GM19023 (cell line): ENCODE measurements around the gene CPLX4.

Experiments
- ATAC-seq: cut with Tn5 transposase; IDR thresholded peaks from one replicate; pipeline ENCODE4 v1.9.1; 2021; ENCODE audit warnings: mild to moderate bottlenecking, moderate library complexity; ENCODE audit not compliant: unreplicated experiment

CPLX4 gene, protein sequence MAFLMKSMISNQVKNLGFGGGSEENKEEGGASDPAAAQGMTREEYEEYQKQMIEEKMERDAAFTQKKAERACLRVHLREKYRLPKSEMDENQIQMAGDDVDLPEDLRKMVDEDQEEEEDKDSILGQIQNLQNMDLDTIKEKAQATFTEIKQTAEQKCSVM

DNA sequence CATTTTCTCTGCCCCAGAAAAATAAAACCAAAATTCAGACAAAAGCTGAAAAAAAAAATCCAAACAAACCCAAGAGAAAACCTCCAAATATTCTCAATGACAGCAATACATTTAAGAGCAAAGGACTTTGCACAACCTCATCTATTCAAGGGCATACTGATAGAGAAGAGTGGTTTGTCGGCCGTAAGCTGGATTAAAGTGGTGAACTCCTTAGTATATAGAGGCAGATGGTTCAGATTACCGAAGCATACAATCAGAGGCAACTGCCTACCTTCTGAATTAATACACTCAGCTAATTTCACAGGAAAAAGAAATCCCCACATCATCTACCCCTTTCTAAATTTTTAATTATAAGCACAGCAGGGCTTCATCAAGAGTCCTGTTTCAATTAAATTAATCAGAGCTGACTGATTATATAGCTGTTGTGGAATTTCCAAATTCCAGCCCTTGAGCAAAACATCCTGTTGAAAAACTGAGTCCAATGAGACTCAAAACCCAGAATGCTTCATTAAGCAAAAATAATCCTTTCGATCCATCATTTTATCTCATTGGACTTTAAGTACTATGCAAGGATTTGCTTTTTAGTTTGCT, at the start of gene CPLX4:
TSS of gene CPLX4 (minus strand) at position 190 of the 591 bp plus-strand sequence. CDS start at position 3, 187 bp downstream.
- ATAC-seq: no peak

DNA sequence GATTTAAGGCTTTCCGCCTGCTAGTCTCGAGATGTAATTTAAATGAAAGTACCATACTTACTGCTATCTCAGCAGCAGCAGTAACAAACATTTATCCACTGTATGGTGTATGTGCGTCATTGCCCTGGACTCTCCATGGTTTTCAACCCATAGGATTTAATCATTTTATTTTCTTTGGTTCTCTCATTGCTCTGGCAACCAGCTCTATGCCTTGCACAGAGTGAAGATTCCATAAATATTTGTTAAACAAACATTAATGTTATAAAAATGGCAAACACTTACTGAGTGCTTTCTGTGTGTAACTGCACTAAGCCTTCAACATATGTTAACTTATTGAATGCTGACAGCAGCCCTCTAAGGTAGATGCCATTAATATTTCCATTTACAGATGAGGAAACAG, 41.9 kb upstream of the CPLX4 start:
- no peak for ATAC-seq

DNA sequence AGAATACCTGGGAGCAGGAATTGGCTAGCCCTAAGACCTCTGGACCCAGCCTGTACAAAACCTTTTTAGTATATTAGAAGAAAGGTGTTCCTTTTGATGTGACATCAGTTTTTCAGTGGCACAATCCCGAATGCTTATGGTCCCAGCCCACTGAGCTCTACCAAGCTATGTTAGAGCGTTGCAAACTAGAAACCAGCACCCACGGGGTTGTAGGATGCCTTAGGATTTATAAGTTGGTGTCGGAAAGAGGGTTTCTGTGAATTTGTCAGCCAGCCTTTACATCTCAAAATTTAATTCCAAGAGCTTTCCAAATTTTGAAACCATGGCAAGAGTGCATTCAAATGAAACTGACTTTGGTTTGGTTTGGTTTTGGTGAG, 41.1 kb upstream of the CPLX4 start:
- ATAC-seq: peak; percentile 6

DNA sequence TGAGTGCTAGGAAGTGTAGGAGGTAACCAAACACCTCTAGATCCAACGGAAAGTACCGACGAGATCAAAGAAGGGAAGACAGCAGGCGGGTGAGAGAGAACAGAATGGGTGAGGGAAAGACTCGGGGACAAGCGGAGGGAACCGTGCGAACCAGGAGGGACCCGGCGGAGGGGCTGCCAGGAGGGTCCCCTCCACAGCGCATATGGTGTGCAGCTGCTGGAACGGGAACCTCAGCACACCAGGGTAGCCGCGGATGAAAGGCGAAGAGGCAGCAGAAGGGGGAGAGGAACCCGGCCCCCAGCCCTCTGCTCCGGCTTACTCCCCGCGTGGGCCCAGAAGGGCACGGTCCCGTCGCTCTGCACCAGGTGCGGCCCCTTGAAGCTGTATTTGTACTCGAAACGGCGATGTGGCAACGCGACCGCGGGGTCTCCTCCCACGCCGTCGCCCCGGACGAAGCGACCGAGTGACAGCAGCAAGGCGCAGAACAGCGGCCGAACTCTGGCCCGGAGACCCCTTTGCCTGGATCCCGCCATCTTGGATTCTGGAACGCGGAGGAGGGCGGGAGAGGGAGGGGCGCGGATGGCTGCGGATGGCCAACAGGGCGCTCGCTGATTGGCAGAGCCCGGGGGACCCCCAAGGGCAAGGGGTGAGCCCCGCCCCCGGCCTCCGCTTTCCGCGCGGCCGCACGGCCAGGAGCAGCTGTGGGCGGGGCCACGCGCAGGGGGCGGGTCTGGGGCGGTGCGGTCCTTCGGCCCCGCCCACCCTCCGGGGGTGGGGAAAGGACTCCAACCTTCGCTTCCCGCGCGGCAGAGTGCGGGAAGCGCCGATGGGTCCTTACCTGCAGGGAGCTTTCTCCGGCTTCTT, 40.5 kb upstream of the CPLX4 start, which contains the start of gene LMAN1:
TSS of gene LMAN1 (minus strand) at position 554 of the 864 bp plus-strand sequence. CDS start at position 533, 21 bp downstream.
- peak; percentile 97 for ATAC-seq

DNA sequence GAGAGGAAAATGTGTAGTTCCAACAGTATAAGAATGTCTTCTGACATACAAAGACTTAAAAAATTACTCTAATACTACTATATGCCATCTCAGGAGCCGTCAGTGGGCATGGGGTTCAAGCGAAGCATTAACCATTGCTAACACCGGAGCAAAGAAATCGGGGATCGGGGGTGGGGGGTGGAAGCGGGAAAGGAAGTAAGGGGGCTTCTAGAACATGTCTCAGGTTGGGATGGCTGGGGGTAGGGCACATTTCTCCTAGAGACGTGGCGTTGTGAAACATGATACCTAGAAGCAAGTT, 39.9 kb upstream of the CPLX4 start:
- ATAC-seq: no peak

DNA sequence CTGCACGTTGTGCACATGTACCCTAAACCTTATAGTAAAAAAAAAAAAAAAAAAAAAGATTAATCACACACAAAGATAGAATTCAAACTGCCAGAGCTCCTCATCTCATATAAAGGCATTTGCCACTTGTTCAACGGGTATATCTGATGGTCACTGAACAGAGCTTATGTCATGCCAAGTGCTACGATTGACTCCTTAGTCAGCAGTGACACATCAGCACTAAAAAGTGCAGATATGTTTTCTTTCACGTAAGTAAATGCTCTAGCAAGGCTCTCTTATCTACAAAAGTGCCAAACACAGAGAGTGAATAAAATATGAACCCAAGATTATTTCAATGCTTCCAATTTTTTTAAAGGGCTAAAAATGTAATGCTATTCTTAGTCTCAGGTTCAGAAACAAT, 39.5 kb upstream of the CPLX4 start:
- ATAC-seq: no peak

DNA sequence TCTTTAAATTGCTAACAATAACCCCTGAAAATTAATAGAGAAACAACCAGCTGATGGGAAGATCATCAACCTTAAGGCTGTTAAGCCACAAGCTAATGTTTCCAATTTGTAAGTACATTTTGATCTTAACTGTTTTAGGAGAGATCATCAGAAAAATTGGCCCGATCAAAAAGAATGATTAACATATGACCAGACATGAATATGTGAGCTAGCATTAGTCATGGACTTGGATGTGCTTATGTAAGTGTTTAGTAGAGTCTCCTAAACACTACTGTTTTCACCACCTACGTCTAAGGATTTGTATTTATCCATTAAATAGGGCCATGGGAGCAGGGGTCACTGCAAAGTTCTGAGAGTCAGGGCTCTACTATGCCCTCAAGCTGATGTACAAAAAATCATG, 36.3 kb upstream of the CPLX4 start:
- ATAC-seq: no peak

DNA sequence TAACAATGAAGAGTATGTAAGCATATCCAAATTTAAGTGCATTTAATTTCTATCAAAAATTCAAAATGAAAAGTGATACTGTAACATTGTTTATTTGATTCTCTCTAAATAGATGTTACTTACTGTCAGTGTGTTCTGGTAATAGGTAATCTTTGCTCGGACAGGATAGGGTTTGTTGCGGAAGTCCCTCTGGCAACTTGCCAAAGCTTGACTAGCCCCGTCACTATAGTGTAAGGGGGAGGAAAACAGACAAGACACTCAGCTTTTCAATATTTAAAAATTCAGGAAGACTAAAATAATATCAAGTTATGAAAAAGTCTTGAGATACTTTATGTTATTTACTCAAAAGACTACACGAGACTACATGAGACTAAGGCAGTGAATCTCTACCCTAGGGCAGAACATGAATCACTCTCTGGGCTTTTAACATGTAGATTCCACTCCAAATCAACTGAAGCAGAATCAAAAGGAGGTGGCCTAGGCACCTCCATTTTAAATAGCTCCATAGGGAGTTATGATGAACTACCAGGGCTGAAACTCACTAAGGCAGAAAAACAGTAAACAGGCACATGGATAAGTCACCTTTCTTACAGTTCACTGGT, 34.7 kb upstream of the CPLX4 start:
- ATAC-seq: no peak

DNA sequence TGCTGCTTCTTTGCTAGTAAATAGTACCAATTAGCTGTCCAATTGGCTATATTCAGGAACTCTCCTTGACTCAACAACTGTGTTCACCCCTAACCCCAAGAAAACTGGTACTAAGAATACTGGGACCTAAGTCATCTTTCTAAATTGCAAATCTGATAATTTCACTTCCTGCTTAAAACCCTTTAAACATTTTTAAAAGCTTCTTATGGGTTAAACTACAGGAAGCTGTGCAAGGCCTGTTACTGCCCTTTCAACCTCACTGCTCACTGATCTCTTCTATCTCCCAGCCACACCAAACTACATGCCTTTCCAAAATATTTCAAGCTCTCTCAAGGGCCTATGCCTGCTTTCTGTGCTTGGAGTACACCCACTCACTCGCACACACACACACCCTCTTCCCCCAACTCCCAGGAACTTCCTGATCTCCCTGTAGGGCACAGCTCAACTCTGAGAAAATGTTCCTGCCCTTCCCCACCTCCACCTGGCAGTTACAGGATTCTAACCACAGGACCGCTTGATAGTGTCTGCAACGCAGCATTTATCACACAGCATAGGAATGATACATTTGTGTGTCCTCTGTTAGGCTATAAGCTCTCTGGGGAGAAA, 33.9 kb upstream of the CPLX4 start:
- no peak for ATAC-seq

DNA sequence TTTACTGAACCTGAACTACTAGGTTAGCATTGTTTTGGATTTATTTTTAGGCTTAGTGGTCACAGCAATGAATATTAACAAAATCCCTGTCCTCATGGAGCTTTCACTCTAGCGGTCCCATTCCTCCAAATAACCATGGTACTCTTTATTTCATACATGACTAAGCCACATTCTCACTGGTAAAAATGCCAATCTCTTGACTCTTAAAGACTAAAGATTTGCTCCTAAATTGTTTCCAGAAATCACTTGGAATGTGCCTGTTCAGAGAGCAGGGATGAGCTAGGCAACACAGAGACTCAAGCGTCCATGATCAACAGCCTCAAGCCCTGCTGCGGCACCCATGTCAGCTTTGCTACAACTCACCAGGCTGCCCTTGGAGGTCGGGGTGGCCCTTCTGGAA, 27.1 kb upstream of the CPLX4 start:
- ATAC-seq: no peak

DNA sequence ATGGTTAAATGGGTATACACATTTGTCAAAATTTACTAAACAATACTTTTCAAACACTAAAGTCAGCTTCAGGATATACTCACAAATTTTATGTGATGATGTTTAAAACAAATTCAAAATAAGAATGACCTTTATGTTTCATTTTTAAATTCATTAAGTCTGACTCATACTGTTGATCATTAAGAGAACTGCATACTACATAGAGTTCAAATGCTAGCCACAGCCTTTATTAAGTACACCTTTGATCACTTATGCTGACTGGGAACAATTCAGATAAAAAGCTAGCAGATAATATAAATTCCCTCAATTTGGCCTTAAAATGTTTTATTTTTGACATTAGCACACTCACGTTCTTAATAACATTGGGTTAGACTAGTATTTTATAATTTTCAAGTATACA, 26.5 kb upstream of the CPLX4 start:
- ATAC-seq: no peak

DNA sequence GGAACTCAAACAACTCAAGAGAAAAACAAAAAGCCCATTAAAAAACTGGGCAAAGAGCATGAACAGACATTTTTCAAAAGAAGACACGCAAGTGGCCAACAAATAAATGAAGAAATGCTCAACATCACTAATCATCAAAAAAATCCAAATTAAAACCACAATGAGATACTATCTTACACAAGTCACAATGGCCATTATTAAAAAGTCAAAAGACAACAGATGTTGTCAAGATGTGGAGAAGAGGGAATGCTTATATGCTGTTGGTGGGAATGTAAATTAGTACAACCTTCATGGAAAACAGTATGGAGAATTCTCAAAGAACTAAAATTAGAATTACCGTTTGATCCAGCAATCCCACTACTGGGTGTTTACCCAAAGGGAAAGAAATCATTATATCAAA, 25.5 kb upstream of the CPLX4 start:
- no peak for ATAC-seq

DNA sequence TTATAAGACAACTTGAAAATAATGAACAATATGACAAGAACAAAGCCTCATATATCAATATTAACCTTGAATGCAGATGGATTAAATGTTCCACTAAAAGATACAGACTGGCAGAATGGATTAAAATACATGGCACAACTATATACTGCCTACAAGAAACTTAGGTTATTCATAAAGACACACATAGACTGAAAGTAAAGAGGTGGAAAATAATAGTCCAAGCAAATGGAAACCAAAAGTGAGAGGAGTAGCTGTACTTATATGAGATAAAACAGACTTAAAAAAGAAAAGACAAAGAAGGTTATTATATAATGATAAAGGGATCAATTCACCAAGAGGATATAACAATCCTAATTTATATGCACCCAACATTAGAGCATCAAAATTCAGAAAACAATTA, 22.4 kb upstream of the CPLX4 start:
- ATAC-seq: no peak

DNA sequence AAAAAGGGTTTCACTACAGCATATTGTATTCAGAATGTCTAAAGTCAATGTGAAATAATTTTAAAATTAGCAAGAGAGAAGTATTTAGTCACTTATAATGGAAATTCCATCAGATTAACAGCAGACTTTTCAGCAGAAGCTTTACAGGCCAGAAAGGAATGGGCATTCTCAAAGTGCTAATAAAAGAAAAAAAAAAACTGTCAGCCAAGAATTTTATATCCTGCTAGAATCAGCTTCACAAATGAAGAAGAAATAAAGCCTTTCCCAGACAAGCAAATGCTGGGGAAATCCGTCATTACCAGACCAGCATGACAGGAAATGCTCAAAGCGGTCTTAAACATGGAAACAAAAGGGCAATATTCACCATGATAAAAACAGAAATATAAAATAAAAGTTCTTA, 21.9 kb upstream of the CPLX4 start:
- no peak for ATAC-seq

DNA sequence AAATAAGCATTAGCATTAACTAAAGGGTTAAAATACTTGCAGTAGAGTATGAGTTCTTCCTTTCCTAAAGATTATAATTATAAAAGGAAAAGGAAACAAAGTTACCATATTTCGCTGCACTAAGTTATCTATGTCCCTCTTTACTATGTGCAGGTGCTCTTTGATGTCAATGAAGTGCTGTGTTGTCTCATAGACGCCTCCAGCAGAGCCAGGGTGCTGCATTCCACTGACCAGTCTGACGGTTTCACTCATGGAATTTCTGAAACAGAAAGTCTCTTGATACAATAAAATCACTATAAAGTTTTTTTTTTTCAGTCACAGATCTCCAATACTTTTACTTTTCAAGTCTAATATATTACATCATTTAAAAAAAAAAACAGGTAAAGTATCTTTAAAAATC, 14.5 kb upstream of the CPLX4 start:
- no peak for ATAC-seq

DNA sequence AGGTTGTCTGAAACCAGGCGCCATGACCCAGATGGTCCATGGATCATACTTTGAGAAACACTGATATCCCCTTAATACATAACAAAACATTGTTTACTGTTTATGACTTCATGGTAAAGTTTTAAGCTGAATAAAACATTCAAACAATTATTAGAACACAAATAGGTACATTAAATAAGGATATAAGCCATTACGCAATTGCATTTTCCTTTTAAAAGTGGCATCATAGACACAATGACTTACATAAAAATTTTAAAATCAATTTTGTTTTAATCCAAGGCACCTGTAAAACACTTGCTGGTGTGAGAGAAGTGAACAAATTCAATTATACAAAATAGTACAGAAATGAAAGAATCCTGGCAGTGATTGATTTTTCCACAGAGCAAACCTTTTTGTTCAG, 10.2 kb upstream of the CPLX4 start:
- ATAC-seq: no peak

DNA sequence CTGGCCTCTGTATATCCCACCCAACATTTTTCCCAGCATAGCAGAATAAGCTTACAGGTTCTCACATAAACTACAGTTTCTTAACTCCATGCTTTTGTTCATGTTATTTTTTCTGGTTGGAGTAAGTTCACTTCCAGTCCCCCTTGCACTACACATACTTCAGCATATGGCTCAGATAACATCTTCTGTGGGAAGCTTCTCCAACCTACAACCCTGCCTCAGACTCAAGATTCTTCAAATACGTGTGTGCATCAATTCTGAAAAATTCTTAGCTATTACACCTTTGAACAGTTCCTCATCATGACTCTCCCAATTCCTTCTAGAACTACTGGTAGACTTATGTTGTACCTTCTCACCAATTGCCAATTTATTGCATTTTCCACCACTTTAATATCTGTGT, 7.5 kb upstream of the CPLX4 start:
- ATAC-seq: no peak

DNA sequence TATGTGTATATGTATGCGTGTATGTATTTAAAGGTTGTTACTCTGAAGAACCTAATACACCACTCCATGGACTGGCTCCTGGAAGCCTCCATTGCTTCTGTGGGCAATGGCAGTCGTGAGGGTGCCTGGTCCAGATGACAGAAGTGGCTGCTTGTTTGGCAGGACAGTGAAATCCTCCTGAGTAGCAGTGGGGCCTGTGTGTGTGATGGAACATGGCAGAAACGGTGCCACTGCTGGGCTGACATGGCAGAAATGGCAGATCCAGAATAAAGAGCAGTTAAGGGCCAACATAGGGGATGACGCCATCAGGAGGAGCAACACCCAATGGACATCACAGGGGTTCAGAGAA, 6.1 kb upstream of the CPLX4 start:
- ATAC-seq: no peak

DNA sequence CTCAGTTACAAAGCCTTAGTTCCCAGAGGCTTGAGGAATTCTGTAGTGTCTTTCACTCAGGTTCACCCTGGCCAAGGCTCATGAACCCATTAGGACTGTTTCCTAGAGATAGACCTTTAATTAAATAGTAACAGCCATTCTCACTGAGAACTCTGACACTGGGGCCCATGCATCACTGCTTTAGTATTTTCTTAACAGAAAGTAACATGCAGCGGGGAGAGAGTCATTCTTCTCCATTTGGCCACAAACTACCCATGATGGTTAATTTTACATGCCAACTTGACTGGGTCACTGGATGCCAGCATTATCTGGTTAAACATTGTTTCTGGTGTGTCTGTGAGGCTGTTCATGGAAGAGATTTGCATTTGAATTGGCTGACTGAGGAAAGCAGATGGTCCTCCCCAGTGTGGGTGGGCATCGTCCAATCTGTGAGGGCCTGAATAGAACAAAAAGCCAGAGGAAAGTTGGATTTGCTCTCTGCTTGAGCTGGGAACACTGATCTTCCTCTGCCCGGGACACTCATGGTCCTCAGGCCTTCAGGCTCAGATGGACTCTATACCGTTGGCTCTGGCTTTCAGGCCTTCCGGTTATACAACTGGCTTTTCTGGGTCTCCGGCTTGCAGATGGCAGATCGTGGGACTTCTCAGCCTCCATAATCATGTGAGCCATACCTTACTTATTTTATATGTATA, 5.6 kb upstream of the CPLX4 start:
- no peak for ATAC-seq

DNA sequence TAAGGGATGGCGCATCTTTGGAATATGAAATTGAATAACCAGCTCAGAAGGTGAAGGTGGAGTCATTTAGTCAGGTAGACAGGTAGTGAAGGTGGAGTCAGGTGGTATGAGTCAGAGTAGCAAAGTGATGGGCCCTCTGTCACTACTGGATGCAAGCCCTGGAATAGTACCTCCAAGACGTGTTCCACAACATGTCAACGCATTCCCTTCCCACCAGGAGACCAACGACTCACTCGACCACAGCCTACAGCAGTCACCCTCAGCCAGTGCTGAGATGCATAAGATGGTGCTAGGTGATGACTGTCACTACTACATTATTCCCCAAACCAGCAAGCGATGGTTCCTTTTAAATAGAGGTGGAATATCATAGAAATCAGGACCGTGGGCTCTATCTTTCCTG, 6.8 kb downstream of the CPLX4 start:
- ATAC-seq: no peak

DNA sequence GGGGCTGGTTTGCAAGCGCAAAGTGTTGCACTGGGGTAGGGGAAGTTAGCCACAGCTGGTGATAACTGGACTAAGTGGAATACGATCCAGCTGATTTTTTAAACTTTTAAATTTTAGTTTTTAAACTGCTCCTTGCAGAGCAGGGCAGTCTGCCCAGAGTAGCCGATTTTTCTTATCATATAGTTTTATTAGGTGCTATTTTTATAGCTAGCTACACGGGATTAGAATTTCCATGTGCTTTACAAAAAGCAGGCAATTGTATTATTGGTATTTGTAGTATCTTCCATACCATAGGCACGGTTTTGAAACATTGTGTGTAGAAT, 9.6 kb downstream of the CPLX4 start:
- ATAC-seq: no peak
